Naive thymus-derived CD4-positive, alpha-beta T cell (primary cell): Measurements from ENCODE around the gene ZCCHC14. TPM values are rescaled to one million over a fixed set of nuclear protein-coding genes. Genes with fewer than 3 reads are reported as not detected.
"Not testable (repeated sequence)": the region's sequence is repeated elsewhere in the genome, so short reads cannot be mapped to it uniquely, and the experiment has no call there.

Source experiments
- ATAC-seq: fragments of 150-1000 bp; cut with Tn5 transposase; 2 replicates; pipeline ENCODE4 v1.10.0; 2021; ENCODE audit warnings: mild to moderate bottlenecking, moderate library complexity
- CTCF ChIA-PET: fragments of 350-600 bp; sonication (Branson Sonifier 250); formaldehyde crosslinking; loops from one replicate; lab custom pipeline; 2021; ENCODE audit warnings: antibody characterized with exemption; lab: Charles Lee
- POLR2A ChIA-PET: fragments of 350-600 bp; sonication (Branson Sonifier 250); formaldehyde crosslinking; loops from one replicate; lab custom pipeline; 2021; ENCODE audit warnings: antibody characterized with exemption, inconsistent platforms; lab: Charles Lee
- DNase-seq, 9 donors: peaks; one replicate each; pipeline versions ENCODE4 v3.0.0 to v3.0.0-alpha.2; 2020 to 2022; ENCODE audit warnings: mixed read lengths in 1 of 9
- H3K27ac ChIP-seq: one replicate; pipeline ENCODE4 v1.7.0; 2013; ENCODE audit warnings: mild to moderate bottlenecking, low read depth, low read length, moderate library complexity
- H3K27me3 ChIP-seq, 2 donors: one replicate each; pipeline ENCODE4 v1.7.0; 2013; ENCODE audit warnings: low read length in 2 of 2, mild to moderate bottlenecking in 2 of 2, moderate library complexity in 2 of 2; ENCODE audit not compliant: control insufficient read depth in 2 of 2, insufficient read depth in 2 of 2
- H3K36me3 ChIP-seq, 3 experiments: 1 replicate in 2 of 3; 2 replicates in 1 of 3; pipeline ENCODE4 v1.7.0; 2013; ENCODE audit warnings: low read length in 3 of 3, mild to moderate bottlenecking in 3 of 3, moderate library complexity in 1 of 3; ENCODE audit not compliant: insufficient read depth in 3 of 3, control insufficient read depth in 2 of 3
- H3K4me1 ChIP-seq, 2 donors: one replicate each; pipeline ENCODE4 v1.7.0; 2013; ENCODE audit warnings: low read length in 2 of 2, mild to moderate bottlenecking in 2 of 2, moderate library complexity in 1 of 2; ENCODE audit not compliant: control insufficient read depth in 2 of 2, insufficient read depth in 2 of 2
- H3K4me3 ChIP-seq: 2 replicates; pipeline ENCODE4 v1.7.0; 2013; ENCODE audit warnings: mild to moderate bottlenecking, low read length
- H3K9me3 ChIP-seq, 3 experiments: 1 replicate in 2 of 3; 2 replicates in 1 of 3; pipeline ENCODE4 v1.7.0; 2013; ENCODE audit warnings: low read length in 3 of 3; ENCODE audit not compliant: control insufficient read depth in 2 of 3
- H3K27ac Mint-ChIP-seq, 9 donors: one replicate each; pipeline ENCODE4 v1.8.0; 2020 to 2022; ENCODE audit warnings: mixed read lengths in 9 of 9, mild to moderate bottlenecking in 8 of 9, moderate library complexity in 5 of 9, inconsistent platforms in 2 of 9
- H3K27me3 Mint-ChIP-seq, 5 donors: one replicate each; pipeline ENCODE4 v1.8.0; 2021 to 2022; ENCODE audit warnings: mixed read lengths in 5 of 5, mild to moderate bottlenecking in 1 of 5
- H3K36me3 Mint-ChIP-seq, 5 donors: one replicate each; pipeline ENCODE4 v1.8.0; 2020 to 2022; ENCODE audit warnings: mixed read lengths in 5 of 5, mild to moderate bottlenecking in 3 of 5, inconsistent platforms in 1 of 5
- H3K4me1 Mint-ChIP-seq, 7 donors: one replicate each; pipeline ENCODE4 v1.8.0; 2020 to 2022; ENCODE audit warnings: mixed read lengths in 7 of 7, mild to moderate bottlenecking in 3 of 7, inconsistent platforms in 1 of 7
- H3K4me3 Mint-ChIP-seq, 10 donors: one replicate each; pipeline ENCODE4 v1.8.0; 2020 to 2022; ENCODE audit warnings: mild to moderate bottlenecking in 10 of 10, mixed read lengths in 10 of 10, moderate library complexity in 6 of 10, inconsistent platforms in 2 of 10
- H3K9me3 Mint-ChIP-seq, 11 donors: one replicate each; pipeline ENCODE4 v1.8.0; 2020 to 2022; ENCODE audit warnings: mixed read lengths in 11 of 11, mild to moderate bottlenecking in 4 of 11, inconsistent platforms in 1 of 11, moderate library complexity in 1 of 11
- intact Hi-C, 2 donors: fragments of 100-400 bp; cut with micrococcal nuclease; formaldehyde crosslinking; loops; one replicate each; pipeline ENCODE4 v1.15.1; 2023
- polyA plus RNA-seq, 2 donors: library from polyadenylated mRNA; unstranded; fragments of 300-500 nt; fragmentation: Illumina TruSeq; gene quantifications; one replicate each; pipeline ENCODE4 v1.2.3, GENCODE V29; 2021
- total RNA-seq, 6 experiments: library from RNA in 5 of 6; stranded (reverse) in 5 of 6; gene quantifications; 1 replicate in 5 of 6; 2 replicates in 1 of 6; pipeline ENCODE4 v1.2.3 and lab custom pipeline; 2021 to 2026

Gene ZCCHC14
- total and polyA plus RNA-seq, 7 experiments from 2014 or later: 0.64 to 34.2 (median 18.3) TPM

DNA sequence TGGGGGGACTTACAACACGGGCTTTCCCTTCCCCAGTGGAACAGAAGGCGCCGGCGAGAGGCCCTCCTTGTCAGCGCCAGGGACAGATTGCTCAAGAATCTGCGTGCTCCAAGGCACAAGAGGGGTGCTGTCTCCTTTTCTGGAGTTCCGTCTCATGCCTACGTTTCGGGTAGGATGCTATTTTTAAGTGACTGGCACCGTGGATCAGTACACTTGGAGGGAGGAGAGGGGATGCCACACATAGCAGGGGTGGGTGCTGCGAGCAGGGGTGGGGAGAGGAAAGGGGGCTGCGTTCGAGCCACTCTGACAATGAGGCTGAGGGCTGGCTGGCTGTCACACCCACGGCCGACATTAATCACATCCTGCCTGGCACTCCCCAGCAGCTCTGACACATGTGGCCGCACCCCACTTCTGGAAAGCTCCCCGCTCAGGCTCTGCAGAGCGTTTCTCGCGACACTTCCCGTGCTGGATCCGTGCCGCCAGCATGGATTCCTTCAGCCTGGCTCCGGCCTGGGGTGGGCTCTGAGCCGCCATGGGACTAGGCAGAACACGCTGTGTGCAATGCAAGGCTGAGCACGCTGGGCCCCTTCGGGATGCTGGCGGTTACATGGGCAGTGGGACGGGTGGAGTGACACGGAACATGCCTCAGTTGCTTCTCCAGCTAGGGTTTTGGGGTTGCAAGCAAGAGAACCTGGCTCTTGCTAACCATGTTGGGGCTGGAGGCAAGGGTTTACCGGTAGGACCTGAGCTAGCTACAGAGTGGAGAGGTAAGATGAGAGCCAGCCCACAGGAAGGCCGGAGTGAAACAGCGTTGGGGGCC lies 25.0 kb upstream of the ZCCHC14 start:
- H3K27ac Mint-ChIP-seq, H3K9me3 Mint-ChIP-seq, H3K4me1 ChIP-seq, ATAC-seq, H3K36me3 ChIP-seq, H3K4me3 ChIP-seq, H3K27ac ChIP-seq, H3K4me1 Mint-ChIP-seq, POLR2A ChIA-PET, H3K9me3 ChIP-seq, DNase-seq, H3K36me3 Mint-ChIP-seq, H3K27me3 ChIP-seq, intact Hi-C loops: not testable (repeated sequence)
- CTCF ChIA-PET: interaction anchor here (0.6 kb wide), 1 partner anchor 57 kb away, joined by 3 read pairs; no protein-coding TSS in a partner anchor
- Mint-ChIP-seq H3K4me3 (peak overlapping the region in 1 of 10 donors; percentile 1), H3K27me3 (peaks cover 0 to 14% (median 5%) of the 10 kb centered on the region in 5 donors)

DNA sequence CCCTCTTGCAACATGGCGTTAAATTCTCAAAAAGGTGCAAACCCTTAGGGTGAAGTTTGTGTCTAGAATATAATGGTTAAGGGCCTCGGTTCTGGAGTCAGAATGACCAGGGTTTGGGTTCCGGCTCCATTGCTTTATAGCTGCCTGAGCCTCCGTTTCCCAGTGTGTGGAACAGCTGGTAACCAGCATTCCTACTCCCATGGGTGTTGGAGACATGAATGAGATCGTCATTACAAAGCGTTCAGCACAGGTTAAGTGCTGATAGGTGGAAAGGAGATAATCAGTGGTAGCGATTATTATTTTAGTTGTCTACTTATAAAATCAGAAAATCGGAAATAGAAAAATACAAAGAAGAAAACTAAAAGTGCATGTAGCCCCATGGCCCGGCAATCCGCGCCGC lies 23.5 kb upstream of the ZCCHC14 start:
- peaks cover 0 to 4% (median 0%) of the 10 kb centered on the region in 5 donors for H3K36me3 Mint-ChIP-seq

DNA sequence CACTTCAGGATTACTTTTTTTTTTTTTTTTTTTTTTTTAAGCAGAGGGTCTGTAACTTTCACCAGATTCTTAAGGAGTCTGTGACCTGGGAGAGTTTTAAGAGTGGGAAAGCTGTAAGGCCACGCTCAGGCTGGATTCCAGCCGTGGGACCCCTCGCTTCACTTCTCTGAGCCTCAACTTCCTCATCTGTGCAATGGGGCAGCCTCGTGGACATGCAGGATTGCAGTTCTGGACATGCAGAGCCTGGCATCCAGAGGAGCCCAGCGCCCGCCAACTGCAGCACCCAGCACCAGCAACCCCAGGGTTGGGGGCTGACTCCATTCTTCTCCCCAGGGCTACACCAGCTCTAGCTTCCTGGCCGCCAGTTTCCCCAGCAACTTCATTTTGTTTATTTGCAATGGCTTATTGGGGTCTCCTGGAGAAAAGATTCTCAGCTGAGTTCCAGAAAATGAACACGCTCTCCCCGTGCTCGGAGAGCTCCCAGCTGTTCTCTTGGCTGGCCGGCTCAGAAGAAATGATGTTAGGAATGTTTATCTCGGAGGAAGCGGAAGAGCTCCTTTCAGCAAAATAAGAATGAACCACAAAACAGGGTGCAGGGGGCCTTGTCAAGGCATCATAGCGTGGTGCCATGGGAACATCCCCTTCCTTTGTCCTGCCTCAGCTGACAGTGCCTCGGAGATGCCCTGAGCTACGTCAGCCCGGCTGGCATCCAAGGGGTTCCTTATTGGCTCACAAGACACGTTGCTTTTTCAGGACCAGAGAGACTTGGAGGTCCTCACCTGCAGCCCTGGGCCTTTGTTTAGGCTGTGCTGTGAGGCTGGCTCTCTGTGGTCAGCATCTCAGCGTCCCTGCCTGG lies 22.9 kb upstream of the ZCCHC14 start:
- H3K9me3 ChIP-seq: no peaks in the 10 kb centered on the region
- no peak overlapping the region for H3K27ac ChIP-seq
- peaks cover 4 to 13% (median 7%) of the 10 kb centered on the region in 5 donors for H3K27me3 Mint-ChIP-seq
- peaks cover 0 to 5% (median 0%) of the 10 kb centered on the region in 5 donors for H3K36me3 Mint-ChIP-seq
- no peaks in the 10 kb centered on the region for H3K27me3 ChIP-seq
- no peaks in the 10 kb centered on the region for H3K4me1 Mint-ChIP-seq
- peaks cover 0 to 4% (median 0%) of the 10 kb centered on the region in 11 donors for H3K9me3 Mint-ChIP-seq
- no peaks in the 10 kb centered on the region for H3K36me3 ChIP-seq
- no peak overlapping the region for H3K27ac Mint-ChIP-seq
- CTCF ChIA-PET: no interaction called here
- no peaks in the 10 kb centered on the region for H3K4me1 ChIP-seq
- intact Hi-C loops: no loop called here
- H3K4me3 Mint-ChIP-seq: no peak overlapping the region
- DNase-seq (no peak), ATAC-seq (no peak)
- POLR2A ChIA-PET: no interaction called here
- H3K4me3 ChIP-seq: no peak overlapping the region

More for the DNA sequence above, 23.5 kb upstream of the ZCCHC14 start:
- H3K4me3 Mint-ChIP-seq: no peak overlapping the region
- H3K4me1 ChIP-seq: no peaks in the 10 kb centered on the region
- no peaks in the 10 kb centered on the region for H3K36me3 ChIP-seq
- H3K27ac Mint-ChIP-seq: peak overlapping the region in 1 of 9 donors; percentile 8
- ChIA-PET POLR2A (no interaction called here), CTCF (no interaction called here)
- intact Hi-C loops: no loop called here
- H3K4me3 ChIP-seq: no peak overlapping the region
- no peaks in the 10 kb centered on the region for H3K9me3 ChIP-seq
- H3K27ac ChIP-seq: no peak overlapping the region
- ATAC-seq (no peak), DNase-seq (no peak)
- H3K4me1 Mint-ChIP-seq: no peaks in the 10 kb centered on the region
- peaks cover 0 to 4% (median 0%) of the 10 kb centered on the region in 11 donors for H3K9me3 Mint-ChIP-seq
- no peaks in the 10 kb centered on the region for H3K27me3 ChIP-seq
- peaks cover 4 to 14% (median 6%) of the 10 kb centered on the region in 5 donors for H3K27me3 Mint-ChIP-seq

DNA sequence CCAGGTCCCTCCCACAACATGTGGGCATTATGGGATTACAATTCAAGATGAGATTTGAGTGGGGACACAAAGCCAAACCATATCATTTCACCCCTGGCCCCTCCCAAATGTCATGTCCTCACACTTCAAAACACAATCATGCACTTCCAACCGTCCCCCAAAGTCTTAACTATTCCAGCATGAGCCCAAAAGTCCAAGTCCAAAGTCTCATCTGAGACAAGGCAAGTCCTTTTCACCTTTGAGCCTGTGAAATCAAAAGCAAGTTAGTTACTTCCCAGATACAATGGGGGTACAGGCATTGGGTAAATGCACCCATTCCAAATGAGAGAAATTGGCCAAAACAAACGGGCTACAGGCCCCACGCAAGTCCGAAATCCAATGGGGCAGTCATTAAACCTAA lies 17.0 kb upstream of the ZCCHC14 start:
- ATAC-seq, H3K4me3 Mint-ChIP-seq, CTCF ChIA-PET, H3K36me3 ChIP-seq, DNase-seq, H3K36me3 Mint-ChIP-seq, H3K9me3 Mint-ChIP-seq, H3K27me3 ChIP-seq, intact Hi-C loops, H3K27ac ChIP-seq, H3K9me3 ChIP-seq, POLR2A ChIA-PET, H3K4me3 ChIP-seq, H3K27ac Mint-ChIP-seq, H3K4me1 ChIP-seq: not testable (repeated sequence)
- Mint-ChIP-seq H3K27me3 (peaks cover 17 to 23% (median 19%) of the 10 kb centered on the region in 5 donors), H3K4me1 (peaks cover 0 to 10% (median 7%) of the 10 kb centered on the region in 7 donors)

DNA sequence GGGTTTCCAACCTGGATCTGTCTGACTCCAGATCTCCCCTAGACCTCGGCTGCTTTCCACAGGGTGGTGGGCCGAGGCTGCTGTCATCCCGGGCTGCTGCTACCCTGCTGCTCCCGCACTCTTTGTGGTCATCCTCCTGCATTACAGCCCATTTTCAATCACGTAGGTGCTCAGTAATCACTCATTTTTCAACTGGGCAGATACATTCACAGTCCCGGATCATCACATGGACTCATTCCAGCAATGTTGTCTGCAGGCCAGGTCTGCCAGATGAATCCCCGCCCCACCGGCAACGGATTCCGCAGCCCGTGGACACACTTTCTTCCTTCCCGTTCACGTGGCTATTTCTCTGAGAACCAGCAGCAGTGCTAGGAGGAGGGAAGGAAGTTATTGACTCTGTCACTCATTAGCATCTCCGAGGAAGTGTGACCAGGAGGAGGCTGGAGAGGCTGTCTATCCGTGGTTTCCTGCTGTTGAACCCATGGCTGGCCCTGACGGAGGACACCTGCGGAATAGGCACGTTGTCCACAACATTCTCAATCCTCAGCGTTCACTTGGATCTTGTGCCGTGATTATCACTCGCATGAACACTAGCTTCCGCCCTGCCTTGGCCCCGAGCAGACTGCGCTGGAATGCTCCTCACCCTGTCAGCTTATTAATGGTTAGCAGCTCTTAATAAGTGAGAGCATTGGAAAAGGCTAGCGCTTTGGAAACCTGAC lies 14.7 kb upstream of the ZCCHC14 start:
- Histone ChIP-seq H3K4me3 (no peak overlapping the region), H3K27ac (no peak overlapping the region), H3K36me3 (no peaks in the 10 kb centered on the region), H3K27me3 (no peaks in the 10 kb centered on the region), H3K4me1 (no peaks in the 10 kb centered on the region), H3K9me3 (no peaks in the 10 kb centered on the region)
- Mint-ChIP-seq H3K4me1 (peaks cover 0 to 10% (median 7%) of the 10 kb centered on the region in 7 donors), H3K36me3 (peaks cover 0 to 5% (median 0%) of the 10 kb centered on the region in 5 donors), H3K4me3 (peak overlapping the region in 8 of 10 donors; percentile 0 to 56 (median 25)), H3K27me3 (peaks cover 15 to 23% (median 17%) of the 10 kb centered on the region in 5 donors), H3K9me3 (peaks cover 0 to 8% (median 0%) of the 10 kb centered on the region in 11 donors), H3K27ac (peak overlapping the region in 1 of 9 donors; percentile 39)
- peak; percentile 40 for ATAC-seq
- ChIA-PET POLR2A (no interaction called here), CTCF (no interaction called here)
- intact Hi-C loops: no loop called here
- DNase-seq: no peak
